ENCODE measurements around the gene DNAH3.

- TF ChIP-seq RAD21 (IDR thresholded peaks at IDR 0.05 in 1 of 2, conservative IDR thresholded peaks at IDR 0.05 in 1 of 2; ENCODE audit: low read depth in 2 of 2, low read length in 2 of 2) (no peak), CTCF (IDR thresholded peaks at IDR 0.05; ENCODE audit: control extremely low read depth in 1 of 3, insufficient read depth in 1 of 3, low read depth in 1 of 3, low read length in 3 of 3) (no peak), TCF12 (IDR thresholded peaks at IDR 0.05; ENCODE audit: low read depth, low read length) (no peak), POLR2AphosphoS5 (IDR thresholded peaks at IDR 0.05; ENCODE audit: low read depth, low read length) (no peak), POLR2A (IDR thresholded peaks at IDR 0.05; ENCODE audit: control extremely low read depth in 1 of 2, low read depth in 2 of 2, low read length in 2 of 2) (no peak), RNF2 (IDR thresholded peaks at IDR 0.05; ENCODE audit: borderline replicate concordance, low read depth, low read length, missing control alignments, poor library complexity, severe bottlenecking) (no peak), CREB1 (IDR thresholded peaks at IDR 0.05) (no peak), CHD7 (IDR thresholded peaks at IDR 0.05; ENCODE audit: insufficient replicate concordance, low read length) (no peak), ASH2L (IDR thresholded peaks at IDR 0.05; ENCODE audit: low read length) (no peak), CHD2 (IDR thresholded peaks at IDR 0.05; ENCODE audit: low read length) (no peak), TEAD4 (IDR thresholded peaks at IDR 0.05; ENCODE audit: low read depth, low read length) (no peak)
Observed at GRCh38 chr16:20916942-20917341, 233.7 kb downstream of the DNAH3 start.

All from H1 (cell line).